Glomerular visceral epithelial cell (primary cell): Measurements from ENCODE around the gene CLEC18B.
"Not testable (repeated sequence)": the region's sequence is repeated elsewhere in the genome, so short reads cannot be mapped to it uniquely, and the experiment has no call there.

Experiments used
- DNase-seq: peaks from one replicate; pipeline ENCODE4 v3.0.0-alpha.2; 2016; ENCODE audit errors: extremely low spot score

Gene CLEC18B

DNA sequence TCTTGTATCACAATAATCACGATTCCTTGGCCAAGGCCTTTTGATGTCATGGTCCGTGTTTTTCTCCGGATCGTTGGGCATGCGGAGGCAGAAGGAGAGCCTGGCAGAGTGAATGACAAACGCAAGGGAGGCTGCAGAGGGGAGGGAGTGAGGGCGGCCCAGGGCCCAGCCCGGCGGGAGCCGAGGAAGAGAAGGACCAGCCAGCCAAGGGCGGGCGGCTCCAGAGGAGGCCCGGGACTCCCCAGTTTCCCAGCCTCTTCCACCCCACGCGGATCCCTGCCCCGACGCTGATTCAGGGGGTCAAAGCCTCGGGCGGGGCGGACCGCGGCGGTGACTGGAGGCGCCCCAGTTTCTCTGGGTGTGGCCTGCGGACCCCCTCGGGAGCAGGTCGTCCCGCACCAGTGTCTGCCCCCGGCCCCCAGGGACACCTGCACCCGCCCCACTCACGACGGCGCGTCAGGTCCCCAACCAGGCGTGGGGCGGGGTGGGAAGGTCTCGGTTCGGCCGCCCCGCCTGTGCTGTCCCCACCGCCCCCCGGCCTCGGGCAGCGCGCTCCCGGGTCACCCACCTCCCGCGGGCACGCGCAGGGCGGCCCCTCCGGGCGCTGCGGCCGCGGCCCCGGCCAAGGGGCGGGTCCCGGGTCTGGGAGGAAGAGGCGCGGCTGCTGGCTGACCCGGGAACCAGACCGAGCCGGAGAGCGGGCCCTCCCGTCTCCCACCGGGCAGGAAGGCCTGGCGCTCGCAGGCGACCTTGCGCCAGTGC is 14.5 kb downstream of the CLEC18B start:
- not testable (repeated sequence) for DNase-seq

DNA sequence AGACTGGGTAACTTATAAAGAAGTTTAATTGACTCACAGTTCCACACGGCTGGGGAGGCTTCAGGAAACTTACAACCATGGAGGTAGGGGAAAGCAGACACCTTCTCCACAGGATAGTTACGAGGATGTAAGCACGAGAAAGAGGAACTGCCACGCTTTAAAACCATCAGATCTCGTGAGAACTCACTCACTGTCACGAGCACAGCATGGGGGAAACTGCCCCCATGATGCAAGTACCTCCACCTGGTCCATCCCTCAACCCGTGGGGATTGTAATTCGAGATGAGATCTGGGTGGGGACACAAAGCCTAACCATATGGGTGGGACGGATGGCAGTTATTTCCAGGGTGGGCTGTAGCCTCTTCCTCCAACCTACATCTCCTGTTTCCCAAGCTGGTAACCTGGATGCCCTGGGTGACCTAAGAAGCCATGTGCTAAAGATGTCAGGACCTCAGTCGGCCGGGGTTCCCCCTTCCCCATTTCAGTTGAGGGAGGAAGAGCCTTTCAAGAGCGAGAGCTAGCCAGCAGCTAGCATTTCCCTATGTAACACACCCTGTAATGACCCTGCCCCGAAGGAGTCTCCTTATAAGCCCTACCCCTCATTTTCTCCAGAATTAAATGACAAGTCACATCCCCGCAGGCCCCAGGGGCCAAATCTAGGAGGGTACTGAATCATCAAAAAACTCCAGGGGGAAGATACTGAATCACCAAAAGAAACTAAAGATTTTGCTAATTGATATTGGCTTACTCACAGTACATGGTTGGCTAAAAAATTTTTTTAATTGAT is 16.9 kb downstream of the CLEC18B start:
- DNase-seq, result not testable (repeated sequence)

DNA sequence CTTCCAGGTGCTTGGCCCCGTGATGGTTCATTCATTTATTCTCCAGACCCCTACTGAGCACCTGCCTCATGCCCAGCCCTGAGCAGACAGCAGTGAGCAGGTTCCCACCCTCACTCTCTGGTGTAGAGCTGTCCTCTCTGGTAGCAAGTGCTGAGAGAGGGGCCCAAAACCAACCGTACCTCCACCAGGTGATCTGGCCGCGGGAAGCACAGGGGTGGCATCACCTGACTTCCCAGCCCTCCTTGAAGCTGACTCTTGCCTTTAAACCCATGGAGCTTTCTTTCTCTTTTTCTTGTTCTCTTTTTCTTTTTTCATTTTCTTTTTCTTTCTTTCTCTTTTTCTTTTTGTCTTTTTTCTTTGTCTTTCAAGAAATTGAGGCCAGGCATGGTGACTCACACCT is 21.0 kb downstream of the CLEC18B start:
- not testable (repeated sequence) for DNase-seq

GRCh38 chr16:74398212-74398895 is 22.9 kb downstream of the CLEC18B start:
- DNase-seq, result not testable (repeated sequence)

DNA sequence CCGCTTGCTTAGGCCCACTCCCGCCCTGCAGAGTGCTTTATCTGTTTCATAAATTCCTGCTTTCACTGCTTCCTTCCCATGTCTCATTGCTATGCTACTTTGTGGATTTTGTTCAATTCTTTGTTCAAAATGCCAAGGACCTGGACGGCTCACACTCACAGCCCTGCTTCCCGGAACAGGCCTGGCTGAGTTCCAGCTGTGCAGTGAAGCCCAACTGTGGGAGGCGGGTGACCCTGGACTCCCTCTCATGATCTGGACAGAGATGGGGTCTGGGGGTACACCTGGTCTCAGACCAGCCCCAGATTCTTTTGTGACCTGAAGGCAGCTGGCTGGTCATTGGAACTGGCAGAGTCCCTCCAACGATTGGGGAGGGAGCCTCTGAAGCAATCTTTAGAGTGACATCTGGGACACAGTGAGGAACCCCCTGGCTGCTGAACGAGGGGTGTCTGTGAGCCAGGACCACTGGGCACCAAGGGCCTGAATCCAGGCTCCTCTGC is 24.7 kb downstream of the CLEC18B start:
- peak; percentile 38 for DNase-seq

GRCh38 chr16:74394604-74395003 is 26.7 kb downstream of the CLEC18B start:
- not testable (repeated sequence) for DNase-seq

DNA sequence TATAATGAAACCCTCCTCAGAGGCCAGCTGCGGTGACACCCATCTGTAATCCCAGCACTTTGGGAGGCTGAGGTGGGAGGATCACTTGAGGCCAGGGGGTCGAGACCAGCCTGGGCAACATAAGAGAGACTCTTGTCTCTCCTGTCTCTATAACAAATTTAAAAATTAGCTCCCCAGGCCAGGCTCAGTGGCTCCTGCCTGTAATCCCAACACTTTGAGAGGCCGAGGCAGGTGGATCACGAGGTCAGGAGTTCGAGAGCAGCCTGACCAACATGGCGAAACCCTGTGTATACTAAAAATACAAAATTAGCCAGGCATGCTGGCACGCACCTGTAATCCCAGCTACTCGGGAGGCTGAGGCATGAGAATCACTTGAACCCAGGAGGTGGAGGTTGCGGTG is 27.1 kb downstream of the CLEC18B start:
- DNase-seq, result not testable (repeated sequence)

- not testable (repeated sequence) for DNase-seq
Observed at GRCh38 chr16:74391454-74392050, 29.7 kb downstream of the CLEC18B start.

DNA sequence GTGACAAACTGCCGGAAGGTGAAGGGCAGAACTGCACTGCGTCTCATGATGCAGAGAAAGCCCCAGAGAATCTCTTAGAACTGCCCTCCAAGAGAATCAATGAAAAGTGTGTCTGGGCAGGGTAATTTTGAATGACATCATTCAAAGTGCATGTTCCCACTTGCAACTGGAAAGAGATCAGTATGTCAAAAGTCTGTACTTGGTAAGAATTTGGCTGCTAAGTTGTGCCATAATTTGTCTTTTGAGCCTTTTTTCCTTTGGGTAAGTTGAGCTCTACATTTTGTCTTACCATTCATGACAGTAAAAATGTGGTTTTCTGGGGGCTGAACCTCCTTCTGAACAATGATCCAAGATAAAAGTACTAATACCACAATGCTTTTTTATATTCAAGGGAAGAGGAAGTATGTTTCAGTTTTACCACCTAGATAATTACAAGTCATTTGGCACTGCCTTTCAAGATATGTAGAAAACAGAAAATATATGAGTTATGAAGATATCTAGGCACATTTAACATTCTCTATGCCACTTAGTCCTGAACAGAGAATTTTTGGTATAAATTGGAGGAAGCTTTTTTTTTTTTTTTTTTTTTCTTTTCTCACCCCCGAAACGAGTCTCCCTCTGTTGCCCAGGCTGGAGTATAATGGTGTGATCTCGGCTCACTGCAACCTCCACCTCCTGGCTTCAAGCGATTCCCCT is 38.8 kb downstream of the CLEC18B start:
- not testable (repeated sequence) for DNase-seq

GRCh38 chr16:74373847-74374184 is 47.5 kb downstream of the CLEC18B start:
- DNase-seq, result not testable (repeated sequence)

DNA sequence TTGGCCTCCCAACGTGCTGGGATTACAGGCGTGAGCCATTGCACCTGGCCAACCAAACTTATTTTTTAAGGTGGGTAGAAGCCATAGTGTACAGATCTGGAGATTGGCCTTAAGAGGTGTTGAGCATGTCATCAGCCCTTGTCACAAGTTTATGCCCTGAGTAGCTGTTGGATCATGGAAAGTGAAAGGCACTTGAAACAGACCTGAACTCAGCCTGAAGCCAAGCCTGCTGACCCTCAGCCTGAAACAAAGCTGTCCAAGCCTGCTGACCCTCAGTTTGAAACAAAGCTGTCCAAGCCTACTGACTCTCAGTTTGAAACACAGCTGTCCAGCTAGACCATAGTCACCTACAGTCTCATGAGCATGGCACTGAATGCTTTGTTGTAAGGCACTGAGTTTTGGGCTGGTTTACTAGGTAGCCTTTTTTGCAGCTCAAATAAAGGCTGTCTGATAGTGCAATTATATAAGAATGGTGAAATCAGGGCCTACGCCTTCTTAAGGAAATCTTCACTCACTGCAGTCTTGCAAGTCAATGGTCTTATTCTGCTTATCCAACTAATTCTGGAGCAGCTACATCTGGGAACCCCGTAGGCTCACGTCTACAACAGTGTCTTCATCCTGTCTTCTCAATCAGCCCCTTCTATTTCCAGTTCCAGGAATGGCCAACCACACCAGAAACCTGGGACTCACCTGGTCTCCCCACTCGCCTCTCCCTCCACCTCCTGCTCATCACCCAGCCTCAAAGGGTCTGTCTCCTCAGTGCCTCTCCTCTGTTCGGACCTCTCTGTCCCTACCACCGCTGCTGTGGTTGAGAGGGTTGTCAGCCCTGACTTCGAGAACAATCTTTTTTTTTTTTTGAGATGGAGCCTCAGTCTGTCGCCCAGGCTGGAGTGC is 48.1 kb downstream of the CLEC18B start:
- no peak for DNase-seq

GRCh38 chr16:74372369-74372768 is 48.9 kb downstream of the CLEC18B start:
- DNase-seq, result no peak

GRCh38 chr16:74370338-74371135 is 50.7 kb downstream of the CLEC18B start:
- DNase-seq, result not testable (repeated sequence)

- DNase-seq, result peak; percentile 92
Observed at GRCh38 chr16:74368002-74368911, 53.0 kb downstream of the CLEC18B start.

DNA sequence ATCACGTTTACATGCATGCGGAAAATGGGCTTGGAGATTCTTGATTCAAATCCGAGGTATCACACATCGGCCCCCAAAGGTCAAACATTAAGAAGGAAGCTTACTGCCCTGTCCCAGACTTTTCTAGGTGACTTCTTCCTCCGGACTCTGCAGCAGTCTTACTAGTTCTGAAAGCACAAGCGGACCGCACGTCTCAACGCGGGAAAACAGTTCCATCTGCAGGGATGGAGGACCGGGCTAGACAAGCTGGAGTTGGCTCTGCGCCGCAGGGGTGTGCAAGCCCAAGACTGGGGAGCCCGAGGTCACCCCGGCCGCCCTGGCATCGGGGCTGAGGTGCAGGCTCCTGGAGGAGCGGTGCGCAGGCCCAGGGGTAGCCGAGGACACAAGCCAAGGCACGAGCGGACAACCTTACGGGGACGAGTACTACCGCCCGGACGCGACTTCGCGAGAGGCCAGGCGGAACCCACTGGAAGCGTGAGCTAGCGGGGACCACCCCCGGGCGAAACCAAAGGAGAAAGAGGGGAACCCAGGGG is 53.7 kb downstream of the CLEC18B start:
- peak; percentile 29 for DNase-seq

DNA sequence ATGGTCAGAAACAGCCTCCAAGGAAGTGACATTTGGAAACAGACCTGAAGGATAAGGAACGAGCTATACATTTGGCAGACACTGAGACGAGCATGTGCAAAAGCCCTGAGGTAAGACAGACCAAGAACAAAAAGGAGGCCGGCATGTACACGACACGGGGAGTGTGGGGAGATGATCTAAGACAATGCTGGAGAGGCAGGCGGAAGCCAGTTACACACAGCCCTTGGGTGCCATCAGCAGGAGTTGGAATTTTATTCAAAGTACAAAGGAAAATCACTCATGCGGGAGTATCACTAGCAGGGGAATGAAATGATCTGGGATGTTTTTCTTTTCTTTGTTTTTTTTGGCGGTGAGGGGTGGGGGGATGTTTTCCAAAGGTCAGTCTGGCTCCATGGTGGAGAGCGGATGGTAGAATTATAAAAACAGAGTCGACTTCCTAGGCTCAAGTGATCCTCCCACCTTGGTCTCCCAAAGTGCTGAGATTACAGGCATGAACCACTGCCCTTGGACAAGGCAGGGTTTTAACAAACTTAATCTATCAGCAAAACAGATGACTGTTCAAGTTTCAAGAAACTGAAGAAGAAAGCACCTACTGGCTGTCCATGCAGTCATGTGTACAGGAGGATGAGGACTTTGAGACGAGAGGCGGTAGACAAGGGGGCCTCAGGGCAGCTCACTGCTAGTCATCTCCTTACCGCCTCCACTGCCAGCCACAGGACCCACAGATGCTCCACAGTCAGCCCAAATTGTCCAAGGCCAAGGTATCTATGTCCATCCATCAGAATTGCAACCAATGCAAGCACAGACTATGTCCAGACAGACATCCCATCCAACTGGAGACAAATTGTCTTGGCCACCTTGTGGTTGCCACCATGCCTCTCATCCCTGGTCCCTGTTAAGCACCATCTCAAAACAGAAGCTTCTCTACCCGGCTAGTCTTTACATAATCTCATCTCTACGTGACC is 59.4 kb downstream of the CLEC18B start:
- DNase-seq, result not testable (repeated sequence)
